HG03039 (cell line): ENCODE results near the gene CTNNBIP1.

ENCODE experiments used
- ATAC-seq: cut with Tn5 transposase; IDR thresholded peaks from one replicate; pipeline ENCODE4 v1.9.1; 2021; ENCODE audit warnings: mild to moderate bottlenecking, moderate library complexity; ENCODE audit not compliant: unreplicated experiment

The CTNNBIP1 gene

DNA sequence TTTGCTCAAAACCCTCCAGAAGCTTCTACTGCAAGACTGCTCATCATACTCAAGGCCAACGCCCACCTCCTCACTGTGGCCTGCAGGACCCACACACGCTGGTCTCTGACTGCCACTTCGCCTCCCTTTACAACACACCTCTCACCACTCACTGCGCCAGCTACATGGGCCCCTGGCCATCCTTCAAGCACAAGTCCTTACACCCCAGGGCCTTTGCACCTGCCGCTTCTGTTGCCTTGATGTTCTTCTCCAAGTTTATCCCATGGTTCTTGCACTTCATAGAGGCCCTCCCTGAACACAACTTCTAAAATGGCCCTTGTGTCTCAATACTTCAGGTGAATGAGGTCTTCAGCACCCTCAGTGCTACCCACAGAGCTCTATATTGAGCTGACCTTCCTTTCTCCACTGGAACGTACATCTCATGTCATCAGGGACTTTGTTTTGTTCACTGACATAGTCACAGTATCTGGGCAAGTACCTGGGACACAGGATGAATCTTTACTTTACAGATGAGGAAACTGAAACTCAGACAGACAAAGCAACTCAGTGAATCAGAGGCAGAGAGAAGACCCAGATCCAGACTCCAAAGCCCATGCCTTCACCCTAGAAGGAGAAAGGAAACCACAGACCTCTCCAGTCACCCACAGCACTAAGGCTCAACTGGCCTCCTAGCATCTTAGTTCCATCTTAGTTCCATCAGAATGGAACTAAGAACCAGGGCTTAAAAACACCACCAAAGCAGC, 51.6 kb downstream of the CTNNBIP1 start:
- no peak for ATAC-seq

DNA sequence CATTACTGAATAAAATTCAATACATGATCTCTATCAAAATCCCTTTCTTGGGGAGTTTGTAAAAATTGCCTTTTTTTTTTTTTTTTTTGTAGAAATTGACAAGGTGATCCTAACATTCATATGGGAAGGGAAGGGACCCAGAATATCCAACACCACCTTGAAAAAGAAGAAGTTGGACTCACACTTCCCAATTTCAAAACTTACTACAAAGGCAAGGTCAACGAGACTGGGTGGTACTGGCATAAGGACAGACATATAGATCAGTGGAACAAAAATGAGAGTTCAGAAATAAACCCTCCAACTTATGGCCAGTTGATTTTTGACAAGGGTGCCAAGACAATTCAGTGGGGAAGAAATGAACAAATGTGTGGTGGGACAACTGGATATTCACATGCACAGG, 54.9 kb downstream of the CTNNBIP1 start:
- no peak for ATAC-seq

DNA sequence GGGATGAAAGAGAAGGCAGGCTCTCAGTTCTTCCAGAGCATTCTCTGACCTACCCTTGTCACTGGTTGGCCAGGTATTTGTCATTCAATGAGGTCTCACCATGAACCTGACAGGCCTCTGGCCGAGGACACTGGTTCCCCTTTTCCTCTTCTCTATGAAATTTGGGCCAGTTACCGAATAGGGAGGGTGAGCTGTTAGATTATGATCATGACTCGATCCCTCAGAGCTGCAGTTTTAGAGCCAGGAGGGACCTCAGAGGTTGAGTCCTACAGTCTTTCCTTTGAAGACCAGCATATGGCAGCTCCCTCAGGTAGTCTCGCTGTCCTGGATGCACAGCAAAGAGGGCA, 56.8 kb downstream of the CTNNBIP1 start:
- ATAC-seq = no peak

DNA sequence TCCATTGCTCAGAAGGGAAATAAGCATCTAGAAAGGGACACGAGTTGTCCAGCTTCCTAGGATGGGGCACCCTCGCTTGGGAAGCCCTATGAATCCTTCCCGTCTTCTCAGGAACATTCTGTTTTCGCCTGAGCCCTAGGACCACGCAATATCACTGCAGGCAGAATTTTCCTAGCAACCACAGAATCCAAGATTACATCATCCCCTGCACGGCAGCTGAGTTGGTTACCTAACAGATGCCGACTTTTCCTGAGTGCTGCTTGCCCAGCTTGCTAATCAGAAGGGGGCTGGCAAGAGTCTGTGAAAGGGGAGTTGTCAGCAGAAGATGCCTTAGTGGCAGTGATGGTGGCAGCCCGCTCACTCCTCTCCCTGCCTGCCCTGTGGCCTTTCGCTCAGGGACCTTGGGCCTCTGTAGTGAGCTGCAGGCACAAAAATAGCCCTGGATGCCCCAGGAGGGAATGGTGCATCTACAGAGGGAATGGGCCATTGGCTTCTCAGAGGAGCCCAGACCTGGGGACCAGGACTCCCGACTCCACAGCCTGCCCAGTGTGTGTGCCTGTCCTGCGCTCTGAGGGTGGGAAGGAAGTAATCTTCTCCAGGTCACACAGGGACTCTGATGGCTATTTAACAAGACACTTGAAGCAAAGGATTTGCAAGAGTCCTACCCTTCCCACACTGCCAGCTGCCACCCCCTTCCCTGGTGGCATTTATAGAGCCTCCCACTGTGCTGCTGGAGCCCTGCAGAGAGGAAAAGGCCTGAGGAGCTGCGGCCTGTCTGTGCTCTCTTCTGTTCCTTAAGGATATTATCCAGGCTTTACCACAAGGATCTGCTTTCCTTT, 57.4 kb downstream of the CTNNBIP1 start:
- no peak for ATAC-seq

DNA sequence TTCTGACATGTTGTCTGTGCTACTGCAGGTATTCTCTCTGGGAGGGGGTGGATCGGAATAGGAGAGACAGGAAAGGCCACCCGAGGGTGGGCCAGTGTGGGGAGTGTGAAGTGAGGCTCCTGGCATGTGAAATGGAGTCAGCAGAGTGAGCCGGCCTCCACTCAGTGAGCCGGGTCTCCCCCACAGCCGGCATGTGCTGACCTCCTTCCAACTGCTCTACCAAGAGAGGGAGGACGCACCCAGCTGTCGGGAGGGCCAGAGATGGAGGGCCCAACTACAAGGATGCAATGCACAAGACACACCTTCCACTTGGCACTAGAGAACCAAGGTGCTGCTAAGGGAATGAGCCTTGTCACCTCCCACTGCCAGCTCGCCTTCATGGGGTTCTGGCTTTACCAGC, 58.1 kb downstream of the CTNNBIP1 start:
- no peak for ATAC-seq

DNA sequence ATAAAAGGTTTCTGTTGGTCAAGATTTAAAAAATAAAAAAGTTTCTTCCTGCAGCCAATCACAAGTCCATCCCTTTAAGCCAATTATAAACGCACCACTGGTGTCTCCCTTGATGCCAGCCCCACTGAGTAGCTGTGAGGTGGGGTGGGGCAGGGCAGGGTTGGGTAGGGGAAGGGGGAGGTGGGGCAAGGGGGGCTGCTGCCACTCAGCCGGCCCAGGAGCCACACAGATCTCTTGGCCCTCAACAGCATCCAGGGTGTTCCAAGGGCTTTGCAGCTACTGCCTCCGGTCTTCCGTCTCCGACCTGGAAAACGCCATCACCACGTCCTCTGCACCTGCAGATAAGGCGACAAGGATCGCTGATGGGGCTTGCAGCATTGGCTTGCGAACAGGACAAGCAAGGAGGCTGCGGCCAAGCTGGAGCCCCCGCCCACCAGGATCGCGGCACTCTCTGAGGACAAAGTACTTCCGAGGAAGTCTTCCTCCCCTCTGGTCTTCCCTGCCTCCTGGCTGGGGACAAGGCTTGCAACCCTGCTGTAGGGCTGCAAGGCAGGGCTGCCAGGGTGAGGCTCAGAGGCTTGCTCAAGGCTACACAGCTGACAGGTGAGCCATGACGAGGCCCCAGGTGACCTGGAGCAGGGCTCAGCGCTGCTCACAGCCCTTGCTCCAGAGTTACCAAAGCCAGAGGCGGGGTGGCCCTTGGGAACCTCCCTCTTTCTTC, 59.5 kb downstream of the CTNNBIP1 start:
- ATAC-seq = no peak

DNA sequence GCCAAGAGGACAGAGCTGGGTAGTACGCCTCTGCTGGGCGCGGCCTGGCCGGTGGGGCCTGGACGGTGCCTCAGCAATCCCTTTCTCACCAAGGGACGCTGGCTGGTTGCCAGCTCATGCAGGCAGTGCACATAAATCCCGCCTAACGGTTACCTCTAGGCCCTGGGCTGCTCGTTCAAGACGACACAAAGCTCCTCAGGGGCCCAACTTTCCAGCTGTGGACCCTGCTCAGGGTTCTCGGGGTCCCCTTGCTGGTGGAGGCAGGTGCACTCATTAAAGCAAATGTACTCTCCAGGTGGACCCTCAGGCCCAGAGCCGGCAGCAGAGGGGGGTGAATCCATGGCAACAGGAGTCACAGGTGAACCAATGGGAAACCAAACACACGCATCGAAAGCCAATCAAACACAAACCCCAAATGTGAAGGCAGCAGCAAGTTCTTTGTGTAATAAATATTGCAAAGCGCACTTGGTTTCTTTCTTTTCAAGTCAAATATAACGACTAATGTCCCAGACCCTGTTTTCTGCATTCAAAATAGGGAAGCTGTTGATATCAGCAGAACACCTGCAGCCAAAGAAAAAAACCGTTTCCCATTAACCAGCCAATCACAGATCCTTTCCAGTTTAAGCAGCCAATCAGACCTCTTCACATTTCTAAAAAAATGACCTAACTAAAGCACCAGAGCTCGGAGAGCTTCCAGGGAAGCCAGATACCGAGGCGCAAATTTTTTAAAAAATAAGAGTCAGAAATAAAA, 60.2 kb downstream of the CTNNBIP1 start:
- ATAC-seq = no peak

DNA sequence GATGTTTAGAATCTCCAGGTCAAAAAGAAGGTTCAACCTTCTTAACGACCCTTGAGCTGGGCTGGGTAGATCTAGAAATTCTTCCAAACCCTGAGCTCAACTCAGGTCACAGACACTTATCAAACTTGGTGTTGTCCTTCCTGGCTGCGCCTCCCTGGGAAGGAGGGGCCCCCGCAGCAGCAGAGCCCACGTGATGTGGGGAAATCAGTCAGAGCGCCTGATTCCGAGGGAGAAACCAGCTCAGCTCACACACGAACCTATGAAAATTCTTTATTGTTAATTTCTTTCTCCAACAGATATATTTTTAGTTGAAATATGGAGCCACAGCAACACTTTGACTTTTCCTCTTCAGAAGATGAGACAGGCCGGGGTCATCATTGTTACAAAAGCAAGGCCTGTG, 62.0 kb downstream of the CTNNBIP1 start:
- no peak for ATAC-seq

DNA sequence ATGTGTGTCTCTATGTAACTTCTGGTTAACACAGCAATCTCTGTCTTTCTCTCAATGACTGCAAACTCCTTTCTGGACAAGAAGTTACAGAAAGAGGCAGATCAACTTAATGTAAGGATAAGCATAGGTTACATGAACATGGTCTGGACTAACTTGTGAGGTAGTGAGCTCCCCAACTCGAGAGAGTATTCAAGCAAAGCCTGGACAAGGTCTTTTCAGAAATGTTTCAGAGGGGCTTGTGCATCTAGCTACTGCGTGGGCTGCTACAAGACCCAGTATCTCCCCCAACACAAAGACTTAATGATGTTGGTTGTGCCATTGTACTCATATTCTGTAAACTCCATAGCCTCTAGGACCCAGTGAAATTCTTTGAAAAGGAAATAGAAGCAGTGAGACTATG, 62.8 kb downstream of the CTNNBIP1 start:
- no peak for ATAC-seq

DNA sequence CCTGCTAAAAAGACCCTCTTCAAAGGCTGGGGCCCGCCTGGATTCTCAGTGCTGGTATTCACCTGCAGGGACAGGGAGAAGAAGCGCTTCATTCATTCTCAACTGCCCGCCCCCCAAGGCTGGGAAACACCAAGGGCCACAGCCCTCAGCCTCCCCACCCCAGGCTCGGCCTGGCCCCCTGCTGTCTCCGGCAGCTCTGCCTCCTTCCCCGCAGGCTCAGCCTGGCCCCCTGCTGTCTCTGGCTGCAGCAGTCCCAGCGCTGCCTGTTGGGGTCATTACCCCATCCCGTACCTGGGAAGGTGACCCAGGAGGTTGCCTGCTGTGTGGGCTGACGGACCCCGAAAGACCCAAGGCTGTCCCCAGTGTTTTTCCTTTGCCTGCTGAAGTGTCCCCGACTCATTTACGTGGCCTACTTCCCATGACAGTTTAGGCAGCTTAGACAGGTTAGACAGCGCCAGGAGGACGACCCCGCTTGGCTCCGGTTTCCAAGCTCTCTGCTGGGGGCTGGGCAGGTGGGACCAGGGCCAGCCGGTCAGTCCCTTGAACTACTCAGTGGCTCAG, 63.4 kb downstream of the CTNNBIP1 start:
- no peak for ATAC-seq

DNA sequence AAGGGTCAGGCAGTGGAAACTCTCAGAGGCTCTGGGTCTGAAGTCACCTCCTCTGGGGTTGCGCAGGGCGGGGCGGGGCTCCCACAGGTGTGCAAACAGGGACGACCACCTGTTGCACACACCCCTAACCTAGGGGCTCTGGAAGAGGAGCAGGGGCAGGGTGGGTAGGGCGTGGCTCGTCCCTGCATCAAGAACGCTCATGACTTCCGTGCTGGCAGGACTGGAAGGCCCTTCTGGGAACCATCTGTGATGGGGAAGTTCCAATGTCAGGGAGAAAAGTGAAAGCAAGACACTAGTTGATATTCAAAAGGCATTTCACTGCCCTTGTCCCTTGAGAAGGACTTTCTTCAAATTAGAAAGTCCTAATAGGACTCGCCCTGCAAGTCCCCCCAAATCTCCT, 64.2 kb downstream of the CTNNBIP1 start:
- ATAC-seq = no peak

DNA sequence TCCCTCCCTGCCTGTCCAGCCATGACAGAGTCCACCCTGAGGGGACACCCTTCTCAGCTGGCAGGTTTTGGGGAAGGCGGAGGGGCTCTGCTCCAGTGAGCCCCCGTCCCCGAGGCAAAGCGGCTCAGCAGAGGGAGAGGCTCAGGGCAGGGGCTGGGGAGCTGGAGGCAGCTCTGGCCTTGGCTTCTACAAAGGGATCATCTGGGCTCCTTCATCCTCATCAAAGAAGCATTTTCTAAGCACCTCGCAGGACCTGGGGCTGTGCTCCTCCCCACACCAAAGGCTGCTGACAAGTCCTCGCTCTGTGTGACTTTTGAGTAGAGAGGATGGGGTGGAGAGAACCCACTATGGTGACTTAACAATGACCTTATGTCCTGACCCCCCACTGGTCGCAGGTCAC, 65.3 kb downstream of the CTNNBIP1 start:
- ATAC-seq = no peak

DNA sequence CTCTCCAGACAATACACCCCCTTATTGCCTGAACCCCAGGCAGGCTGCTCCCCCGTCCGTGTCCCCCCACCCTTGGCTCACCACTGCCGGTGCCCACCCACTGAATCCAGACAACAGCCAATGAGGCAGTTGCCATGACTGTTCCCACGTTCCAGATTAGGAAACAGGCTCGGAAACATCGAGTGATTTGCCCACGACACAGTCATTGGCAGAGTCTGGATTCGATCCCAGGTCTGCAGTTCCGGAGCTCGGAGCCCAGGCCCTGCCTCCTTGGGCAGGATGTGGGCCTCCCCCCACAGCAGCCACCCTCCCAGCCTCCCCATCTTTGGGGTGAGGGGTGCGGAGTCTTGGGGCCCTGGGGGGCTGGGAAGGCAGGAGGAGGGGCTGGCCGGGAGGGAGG, 66.0 kb downstream of the CTNNBIP1 start:
- ATAC-seq = no peak

DNA sequence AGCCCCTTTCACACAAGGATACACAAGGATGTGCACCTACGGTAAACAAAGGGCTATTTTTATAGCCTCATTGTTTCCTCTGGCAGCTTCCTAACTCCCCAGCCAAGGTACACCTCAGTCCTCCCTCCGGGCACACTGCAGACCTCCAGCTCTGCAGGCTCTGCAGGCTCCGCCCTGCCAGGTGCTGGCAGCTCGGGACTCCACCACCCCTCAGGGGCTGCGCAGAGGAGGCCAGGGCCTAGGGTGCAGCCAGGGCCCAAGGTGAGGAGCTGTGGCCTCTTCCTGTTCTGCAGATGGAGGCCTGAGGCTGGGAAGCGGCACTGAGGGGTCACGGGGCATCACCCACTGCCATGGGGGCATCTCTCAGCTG, 66.5 kb downstream of the CTNNBIP1 start:
- ATAC-seq = no peak

DNA sequence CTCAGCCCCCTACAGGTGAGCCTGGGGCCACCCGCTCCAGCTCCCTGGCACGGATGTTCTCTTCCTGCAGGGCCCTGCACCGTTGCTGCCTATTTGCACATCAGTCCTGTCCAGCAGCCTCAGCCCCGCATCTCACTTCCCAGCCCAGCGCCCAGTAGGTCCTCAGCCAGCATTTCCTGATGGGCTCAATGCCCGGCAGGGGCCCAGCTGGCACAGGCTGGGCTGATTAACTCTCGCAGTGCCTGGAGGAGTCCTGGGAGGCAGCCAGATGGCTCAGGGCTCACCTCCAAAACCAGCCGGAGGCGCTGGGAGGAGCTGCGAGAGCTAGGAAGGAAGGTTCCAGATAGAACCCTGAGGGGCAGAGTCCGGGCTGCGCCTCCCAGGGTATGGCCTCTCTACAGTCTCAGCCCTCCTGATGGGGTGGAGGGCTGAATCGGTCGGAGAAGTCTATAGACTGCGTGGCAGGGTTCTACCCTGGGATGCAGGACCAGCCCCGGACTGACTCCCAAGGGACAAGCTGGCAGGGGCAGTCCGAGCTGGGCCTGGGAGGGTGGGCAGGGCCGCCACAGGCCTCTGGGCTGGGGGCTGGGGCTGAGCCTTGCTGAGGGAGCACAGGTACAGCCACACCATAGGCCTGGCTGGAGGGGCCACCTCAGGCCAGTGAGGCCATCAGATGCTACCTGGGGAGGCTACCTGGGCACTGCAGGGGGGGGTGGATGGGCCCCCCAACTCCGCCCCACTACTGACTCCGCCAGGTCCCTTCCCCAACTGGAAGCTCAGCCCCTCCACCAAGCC, 67.1 kb downstream of the CTNNBIP1 start:
- no peak for ATAC-seq

DNA sequence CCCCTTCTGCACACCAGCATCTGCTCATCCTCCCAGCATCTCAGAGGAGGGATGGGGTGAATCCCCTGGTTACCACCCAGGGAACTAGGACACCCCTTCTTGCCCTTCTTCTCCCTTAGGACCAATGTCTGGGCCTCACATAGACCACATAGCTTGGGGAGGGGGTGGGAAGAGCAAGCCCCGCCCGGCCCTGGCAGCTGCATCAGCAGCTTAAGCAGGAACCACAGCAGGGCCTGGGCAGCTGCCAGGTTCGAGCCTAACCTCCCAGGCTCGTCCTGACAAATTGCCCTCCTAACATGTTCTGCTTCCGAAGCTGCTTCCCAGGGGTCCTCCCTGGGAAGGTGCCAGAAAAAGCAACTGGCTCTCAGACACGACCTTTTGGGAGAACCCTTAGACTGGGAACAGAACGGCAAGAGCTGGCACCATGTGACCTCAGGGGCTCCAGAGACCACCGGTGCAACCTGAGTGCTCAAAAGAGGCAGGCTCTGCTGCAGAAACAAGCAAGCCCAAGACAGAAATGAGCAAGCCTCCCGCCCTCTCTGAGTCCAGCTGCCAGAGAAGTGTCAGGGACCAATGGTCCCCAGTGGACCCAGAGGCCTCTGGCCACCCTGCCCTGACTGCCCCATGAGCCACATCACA, 67.9 kb downstream of the CTNNBIP1 start:
- no peak for ATAC-seq

DNA sequence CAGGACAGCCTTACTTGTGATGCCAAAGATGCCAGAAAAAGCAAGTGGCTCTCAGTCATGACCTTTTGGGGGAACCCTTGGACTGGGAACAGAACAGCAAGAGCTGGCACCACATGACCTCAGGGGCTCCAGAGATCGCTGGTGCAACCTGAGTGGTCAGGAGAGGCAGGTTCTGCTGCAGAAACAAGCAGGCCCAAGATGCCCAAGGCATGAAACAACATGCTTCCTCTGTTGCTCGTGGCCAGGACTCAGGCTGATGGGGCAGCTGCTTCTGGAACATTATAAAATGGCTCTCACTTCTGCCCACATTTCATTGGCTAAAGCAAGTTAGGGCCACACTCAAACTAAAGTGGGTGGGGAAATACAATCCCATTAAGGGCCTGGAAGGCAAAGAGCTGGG, 68.6 kb downstream of the CTNNBIP1 start:
- no peak for ATAC-seq

DNA sequence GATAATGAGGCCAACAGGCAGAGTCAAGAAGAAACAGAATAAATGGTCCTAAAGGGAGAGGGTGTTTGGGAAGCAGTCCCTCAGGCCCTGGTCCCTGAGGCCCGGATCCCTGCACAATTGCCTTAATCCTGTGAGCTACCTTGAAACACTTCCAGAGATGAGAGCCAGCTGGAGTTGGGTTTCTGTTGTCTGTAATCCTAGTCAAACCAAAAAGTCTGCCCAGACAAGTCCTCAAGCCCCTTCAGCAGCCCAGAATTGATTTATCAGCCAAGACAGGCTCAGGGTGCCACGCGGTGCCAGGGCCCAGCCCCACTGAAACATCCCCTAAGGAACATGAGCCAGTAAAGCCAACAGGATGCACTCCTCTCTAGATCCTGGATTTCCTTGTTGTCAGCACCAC, 69.9 kb downstream of the CTNNBIP1 start:
- ATAC-seq = no peak

DNA sequence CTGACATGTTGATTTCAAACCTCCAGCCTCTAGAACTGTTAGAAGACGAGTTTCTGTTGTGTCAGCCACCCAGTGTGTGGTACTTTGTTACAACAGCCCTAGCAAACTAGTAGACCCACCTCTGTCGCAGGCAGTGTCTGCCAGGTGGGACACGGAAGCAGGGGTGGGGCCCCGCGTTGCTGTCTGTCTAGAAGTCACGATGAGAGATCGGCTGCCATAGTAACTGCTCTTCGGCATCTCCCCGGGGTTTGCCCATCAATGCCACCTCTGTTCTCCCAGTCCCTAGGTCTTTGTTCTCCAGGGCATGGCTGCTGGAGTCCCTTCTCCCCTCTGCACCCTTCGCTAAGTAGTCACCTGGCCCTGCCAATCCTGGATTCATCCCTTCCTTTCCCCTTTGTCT, 71.1 kb downstream of the CTNNBIP1 start:
- ATAC-seq = no peak

DNA sequence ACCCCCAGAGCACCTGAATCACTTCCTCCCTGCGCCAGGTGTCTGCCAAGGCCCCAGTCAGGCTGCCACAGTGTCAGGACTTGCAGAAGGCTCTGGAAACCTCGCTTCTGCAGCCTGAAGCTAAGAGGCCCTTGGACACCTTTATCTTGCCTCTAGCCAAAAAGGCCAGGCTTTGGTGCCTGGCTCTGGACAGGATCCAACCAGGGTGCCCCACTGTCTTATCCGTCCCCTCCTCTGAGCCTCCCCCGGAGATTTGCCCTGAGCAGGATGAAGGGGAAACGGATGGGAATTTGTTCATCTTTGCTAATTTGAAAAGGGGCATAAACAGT, 73.5 kb downstream of the CTNNBIP1 start:
- ATAC-seq = no peak
